Eye (tissue), 1 donor: ENCODE results near the gene PRKN.
"Not testable (repeated sequence)": the region's sequence is repeated elsewhere in the genome, so short reads cannot be mapped to it uniquely, and the experiment has no call there.

ENCODE experiments used
- DNase-seq: peaks from one replicate; pipeline ENCODE4 v3.0.0-alpha.2; 2015

The PRKN gene

GRCh38 chr6:161314541-161315245 is 1412.9 kb downstream of the PRKN start:
- DNase-seq = not testable (repeated sequence)

GRCh38 chr6:161313940-161314509 is 1413.5 kb downstream of the PRKN start:
- DNase-seq = no peak

DNA sequence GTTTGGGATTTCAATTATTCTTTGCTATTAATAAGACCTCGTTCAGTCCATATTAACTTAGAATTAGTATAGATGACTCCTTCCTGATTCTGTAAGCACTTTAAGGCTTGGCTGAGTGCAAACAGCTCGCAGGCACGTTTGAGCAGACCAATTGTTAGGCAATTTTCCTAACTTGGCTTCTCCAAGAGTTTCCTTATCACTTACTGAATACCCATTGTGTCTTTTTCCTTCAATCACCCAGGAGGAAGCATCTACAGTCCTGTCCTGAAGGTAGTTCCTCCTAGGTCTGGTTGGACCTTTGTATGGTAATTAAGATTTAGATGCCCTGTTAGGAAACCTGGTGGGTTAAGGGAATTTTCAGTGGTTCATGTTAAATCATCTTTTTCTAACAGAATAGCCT is 1414.1 kb downstream of the PRKN start:
- not testable (repeated sequence) for DNase-seq

GRCh38 chr6:161309774-161310173 is 1417.8 kb downstream of the PRKN start:
- not testable (repeated sequence) for DNase-seq

DNA sequence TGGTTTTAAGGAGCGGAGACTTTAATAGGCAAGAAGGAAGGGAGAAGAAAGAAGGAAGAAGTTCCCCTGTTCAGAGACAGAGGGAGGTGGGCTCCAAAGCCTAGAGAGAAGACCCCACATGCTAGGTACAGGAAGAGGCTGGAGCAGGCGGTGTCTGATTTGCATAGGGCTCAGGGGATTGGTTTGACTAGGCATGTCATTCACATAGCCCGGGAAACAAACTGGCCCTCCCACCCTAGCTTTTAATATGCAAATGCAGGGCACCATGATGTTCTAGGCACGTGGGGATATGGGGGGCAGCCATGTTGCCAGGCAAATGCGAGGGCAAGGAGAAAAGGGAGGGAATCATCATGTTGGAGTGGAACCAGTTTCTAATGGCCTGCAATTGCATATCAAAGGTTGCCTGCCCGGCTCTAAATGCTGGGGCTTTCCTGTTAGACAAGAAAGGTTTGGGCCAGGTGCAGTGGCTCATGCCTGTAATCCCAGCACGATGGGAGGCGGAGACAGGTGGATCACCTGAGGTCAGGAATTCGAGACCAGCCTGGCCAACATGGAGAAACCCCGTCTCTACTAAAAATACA is 1419.4 kb downstream of the PRKN start:
- no peak for DNase-seq

GRCh38 chr6:161305860-161306259 is 1421.7 kb downstream of the PRKN start:
- DNase-seq = no peak

GRCh38 chr6:161303628-161304340 is 1423.8 kb downstream of the PRKN start:
- no peak for DNase-seq

GRCh38 chr6:161302949-161303348 is 1424.6 kb downstream of the PRKN start:
- no peak for DNase-seq

DNA sequence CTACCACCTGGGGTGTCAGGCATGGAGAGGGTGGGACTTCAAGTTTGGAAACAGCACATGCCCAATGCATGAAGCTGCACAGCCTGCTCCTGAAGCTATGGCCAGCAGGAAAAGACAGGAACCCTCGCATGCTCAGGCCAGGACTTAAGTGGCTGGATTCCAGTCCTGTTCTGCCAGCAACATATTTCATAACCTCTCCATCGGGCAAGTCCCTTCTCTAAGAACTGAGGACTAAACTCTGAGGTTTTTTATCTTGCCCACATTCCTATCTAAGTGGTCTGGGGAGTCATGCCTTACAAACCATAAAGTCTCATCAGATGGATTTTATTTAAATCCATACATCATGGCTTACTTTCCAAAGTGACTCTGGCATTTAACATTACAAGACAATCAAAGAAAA is 1426.2 kb downstream of the PRKN start:
- no peak for DNase-seq

DNA sequence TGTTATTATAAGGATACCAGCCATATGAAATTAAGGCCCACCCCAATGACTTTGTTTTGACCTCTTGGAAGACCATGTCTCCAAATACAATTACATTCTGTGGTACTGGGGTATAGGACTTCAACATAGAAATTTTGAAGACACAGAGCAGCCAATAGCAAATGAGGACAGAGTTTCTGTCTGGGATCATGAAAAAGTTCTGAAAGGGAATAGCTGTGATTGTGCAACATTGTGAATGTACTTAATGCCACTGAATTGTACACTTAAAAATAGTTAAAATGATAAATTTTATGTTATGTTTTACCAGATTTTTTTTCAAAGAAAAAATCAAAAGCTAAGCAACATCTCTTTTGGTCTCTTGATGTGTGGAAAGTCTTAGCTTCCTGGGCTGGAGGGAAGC is 1426.7 kb downstream of the PRKN start:
- no peak for DNase-seq

DNA sequence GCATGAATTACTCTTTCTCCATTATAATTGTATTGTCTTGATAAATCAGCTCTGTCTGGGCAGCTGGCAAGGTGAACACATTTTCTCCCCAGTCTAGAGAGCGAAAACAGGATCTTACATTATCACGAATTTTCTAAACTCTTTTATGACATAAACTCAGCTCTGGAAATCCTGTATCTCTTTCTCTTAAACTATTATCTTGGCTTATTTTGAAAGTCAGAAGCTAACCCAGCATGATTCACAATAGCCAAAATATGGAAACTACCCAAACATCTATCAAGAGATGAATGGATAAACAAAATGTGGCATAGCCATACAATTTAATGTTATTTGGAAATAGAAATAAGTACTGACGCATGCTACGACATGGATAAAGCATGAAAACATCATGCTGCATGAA is 1427.8 kb downstream of the PRKN start:
- DNase-seq = no peak
